Colonic mucosa (tissue), 4 donors: ENCODE results near the gene DENND1A. TPM values are rescaled to one million over a fixed set of nuclear protein-coding genes. Genes with fewer than 3 reads are reported as not detected.

ENCODE experiments used
- DNase-seq: peaks from one replicate; pipeline ENCODE4 v3.0.0-alpha.2; 2020
- H3K27ac ChIP-seq: fragments of 200-600 bp; one replicate; pipeline ENCODE4 v1.8.0; 2021
- H3K27me3 ChIP-seq: fragments of 200-600 bp; one replicate; pipeline ENCODE4 v1.8.0; 2021
- H3K36me3 ChIP-seq: fragments of 200-600 bp; one replicate; pipeline ENCODE4 v1.8.0; 2021
- H3K4me1 ChIP-seq: fragments of 200-600 bp; one replicate; pipeline ENCODE4 v1.8.0; 2021; ENCODE audit warnings: mild to moderate bottlenecking
- H3K4me3 ChIP-seq: fragments of 200-600 bp; one replicate; pipeline ENCODE4 v1.8.0; 2021
- H3K9ac ChIP-seq, 2 donors: one replicate each; pipeline ENCODE4 v1.7.0; 2013; ENCODE audit warnings: control low read depth in 2 of 2, low read depth in 2 of 2, low read length in 2 of 2
- H3K9me3 ChIP-seq: fragments of 200-600 bp; one replicate; pipeline ENCODE4 v1.8.0; 2021
- CTCF ChIP-seq: fragments of 200-600 bp; IDR thresholded peaks from one replicate; pipeline ENCODE4 v1.8.0; 2022; ENCODE audit warnings: antibody characterized with exemption, mild to moderate bottlenecking
- intact Hi-C: fragments of 100-400 bp; cut with DNase I; formaldehyde crosslinking; loops from one replicate; pipeline ENCODE4 v1.14.1; 2022
- total RNA-seq, 2 donors: library from RNA; stranded (reverse); fragmentation: NEBNext Ultra II Directional in 1 of 2; extraction: Animal tissue kit (Norgen Biotek cat#: 25700) in 1 of 2; gene quantifications; one replicate each; pipeline ENCODE4 v1.2.1, GENCODE V29; 2021
- donor health status: healthy.
- donor health status: DM: no; HTN: no; CAD: no.
- donor health status: DM: no; HTN: no; CAD: no.

Gene DENND1A
- total RNA-seq, 2 donors from 2014 or later: 34.3 to 39.9 TPM

GRCh38 chr9:123425836-123426365 is 504.0 kb downstream of the DENND1A start:
- no peaks in the 10 kb centered on the region for H3K36me3 ChIP-seq
- intact Hi-C loops: no loop called here
- no peak for DNase-seq

DNA sequence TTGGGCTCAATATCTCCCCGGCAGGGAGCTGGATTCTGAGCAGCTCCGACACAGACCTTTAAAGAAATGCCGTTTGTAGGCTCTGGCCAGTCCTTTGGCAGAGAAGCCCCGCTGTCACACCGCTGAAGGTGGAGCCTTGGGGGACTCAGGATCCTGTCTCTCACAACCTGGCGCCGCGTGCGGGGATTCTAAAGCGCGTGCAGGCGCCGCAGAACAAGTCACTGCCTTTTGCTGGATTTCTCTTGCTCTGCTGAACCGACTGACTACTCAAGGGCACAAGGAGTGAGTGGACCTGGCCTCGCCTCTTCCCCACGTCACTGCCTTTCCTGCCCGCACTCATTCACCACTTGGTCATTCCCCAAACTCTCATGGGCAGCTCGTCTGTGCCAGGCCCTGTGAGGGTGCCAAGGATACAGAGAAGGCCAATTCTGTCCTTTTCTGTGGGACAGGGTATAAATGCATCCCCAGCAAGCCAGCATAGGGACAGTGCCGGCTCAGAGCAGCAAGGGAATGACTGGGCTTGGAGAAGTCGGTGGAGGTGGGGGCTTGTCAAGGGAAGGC is 504.6 kb downstream of the DENND1A start:
- intact Hi-C loops: no loop called here
- H3K4me3 ChIP-seq: no peak overlapping the region
- H3K27me3 ChIP-seq: no peaks in the 10 kb centered on the region
- H3K9me3 ChIP-seq: no peaks in the 10 kb centered on the region
- no peak overlapping the region for H3K27ac ChIP-seq
- no peak overlapping the region for H3K9ac ChIP-seq
- H3K36me3 ChIP-seq: no peaks in the 10 kb centered on the region
- no peaks in the 10 kb centered on the region for H3K4me1 ChIP-seq
- TF ChIP-seq CTCF: no peak
- no peak for DNase-seq

More at GRCh38 chr9:123425836-123426365, 504.0 kb downstream of the DENND1A start:
- Histone ChIP-seq H3K4me1 (no peaks in the 10 kb centered on the region), H3K9ac (no peak overlapping the region), H3K27ac (no peak overlapping the region), H3K9me3 (no peaks in the 10 kb centered on the region), H3K27me3 (no peaks in the 10 kb centered on the region), H3K4me3 (no peak overlapping the region)
- TF ChIP-seq CTCF: no peak

DNA sequence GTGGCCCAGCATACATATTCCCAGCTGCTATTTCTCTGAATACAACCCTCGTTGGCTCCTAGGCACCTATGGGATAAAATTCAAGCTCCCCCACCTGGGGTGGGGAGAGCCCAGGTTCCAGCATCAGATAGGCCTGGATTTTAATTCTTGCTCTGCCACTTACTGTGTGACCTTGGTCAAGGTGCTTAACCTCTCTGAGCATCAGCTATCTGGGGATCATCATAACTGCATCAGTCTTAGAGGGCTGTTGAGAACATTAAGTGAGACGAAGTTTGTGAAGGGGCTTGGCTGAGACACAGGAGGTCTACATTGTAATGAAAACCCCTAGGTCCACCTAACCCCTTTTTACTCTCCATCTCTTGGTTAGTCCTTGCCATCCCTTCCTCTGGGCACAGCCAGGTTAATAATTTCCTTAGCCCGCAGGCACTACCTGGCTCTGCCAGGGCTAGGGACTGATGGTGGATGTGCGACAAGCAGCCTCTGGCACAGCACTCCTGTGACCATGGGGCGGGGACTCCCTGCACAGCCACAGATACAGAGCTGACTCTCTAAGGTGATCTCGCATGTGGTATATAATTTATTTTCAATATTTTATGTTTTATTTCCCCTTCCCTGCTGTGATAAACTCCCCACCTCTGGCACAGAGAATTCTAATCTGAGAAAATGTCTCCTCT is 505.2 kb downstream of the DENND1A start:
- Histone ChIP-seq H3K4me3 (no peak overlapping the region), H3K9me3 (no peaks in the 10 kb centered on the region), H3K9ac (no peak overlapping the region), H3K36me3 (no peaks in the 10 kb centered on the region), H3K4me1 (no peaks in the 10 kb centered on the region), H3K27ac (no peak overlapping the region), H3K27me3 (no peaks in the 10 kb centered on the region)
- DNase-seq: no peak
- intact Hi-C loops: no loop called here
- no peak for TF ChIP-seq CTCF

- Histone ChIP-seq H3K27ac (no peak overlapping the region), H3K9ac (no peak overlapping the region), H3K9me3 (no peaks in the 10 kb centered on the region), H3K27me3 (no peaks in the 10 kb centered on the region), H3K36me3 (no peaks in the 10 kb centered on the region), H3K4me3 (no peak overlapping the region), H3K4me1 (no peaks in the 10 kb centered on the region)
- no peak for TF ChIP-seq CTCF
- DNase-seq: no peak
- intact Hi-C loops: no loop called here
Observed at GRCh38 chr9:123424131-123424530, 505.8 kb downstream of the DENND1A start.

- H3K4me1 ChIP-seq: no peaks in the 10 kb centered on the region
- no peak overlapping the region for H3K4me3 ChIP-seq
- H3K27ac ChIP-seq: no peak overlapping the region
- no peaks in the 10 kb centered on the region for H3K9me3 ChIP-seq
- DNase-seq: no peak
- intact Hi-C loops: no loop called here
- H3K9ac ChIP-seq: no peak overlapping the region
- H3K27me3 ChIP-seq: no peaks in the 10 kb centered on the region
- H3K36me3 ChIP-seq: no peaks in the 10 kb centered on the region
- no peak for TF ChIP-seq CTCF
Observed at GRCh38 chr9:123423311-123423640, 506.6 kb downstream of the DENND1A start.
